HG03439 (cell line): ENCODE results near the gene UBIAD1.
"Not testable (repeated sequence)": the region's sequence is repeated elsewhere in the genome, so short reads cannot be mapped to it uniquely, and the experiment has no call there.

Experiments
- ATAC-seq: cut with Tn5 transposase; IDR thresholded peaks from one replicate; pipeline ENCODE4 v1.9.1; 2021; ENCODE audit warnings: mild to moderate bottlenecking, moderate library complexity; ENCODE audit not compliant: unreplicated experiment

UBIAD1 gene

DNA sequence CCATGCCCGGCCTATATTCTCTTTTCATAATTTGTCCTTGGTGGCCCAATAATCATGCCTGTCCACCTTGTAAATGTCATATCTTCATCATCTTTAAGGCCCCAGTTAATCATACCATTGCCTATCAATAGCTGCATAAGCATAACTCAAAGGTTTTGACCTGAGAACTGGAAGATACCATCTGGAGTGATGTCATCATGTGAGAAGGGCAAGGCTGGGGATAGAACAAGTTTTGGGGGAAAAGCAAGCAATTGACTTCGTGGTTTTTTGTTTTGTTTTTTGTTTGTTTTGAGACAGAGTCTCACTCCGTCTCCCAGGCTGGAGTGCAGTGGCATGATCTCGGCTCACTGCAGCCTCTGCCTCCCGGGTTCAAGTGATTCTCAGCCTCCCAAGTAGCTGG lies 6.2 kb downstream of the UBIAD1 start:
- ATAC-seq, result no peak

- no peak for ATAC-seq
These were observed 6.6 kb downstream of the UBIAD1 start for GRCh38 chr1:11279630-11280029.

GRCh38 chr1:11280719-11281376 lies 7.8 kb downstream of the UBIAD1 start:
- no peak for ATAC-seq

GRCh38 chr1:11281518-11282331 lies 8.7 kb downstream of the UBIAD1 start:
- no peak for ATAC-seq

- ATAC-seq, result no peak
These were observed 10.2 kb downstream of the UBIAD1 start for GRCh38 chr1:11283151-11283550.

DNA sequence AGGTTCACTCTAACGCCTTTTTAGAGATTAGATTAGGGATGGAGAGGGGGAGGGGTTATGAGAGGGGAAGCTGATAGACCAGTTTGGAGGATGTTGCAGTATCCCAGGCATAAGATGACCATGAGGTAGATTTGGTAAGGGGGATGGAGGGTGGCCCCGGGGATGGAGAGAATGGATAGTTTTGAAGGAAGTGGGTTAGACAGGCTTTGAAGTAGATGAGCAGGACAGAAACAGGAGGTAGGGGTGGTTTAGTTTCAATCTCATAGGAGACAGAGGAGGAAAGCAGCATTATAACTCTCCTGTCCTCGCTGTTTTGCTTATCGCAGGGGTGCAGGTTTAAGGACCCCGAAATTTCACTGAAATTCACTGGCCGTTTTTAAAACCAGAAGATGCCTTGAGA lies 11.8 kb downstream of the UBIAD1 start:
- ATAC-seq, result no peak

GRCh38 chr1:11285883-11286734 lies 13.1 kb downstream of the UBIAD1 start:
- ATAC-seq, result no peak

DNA sequence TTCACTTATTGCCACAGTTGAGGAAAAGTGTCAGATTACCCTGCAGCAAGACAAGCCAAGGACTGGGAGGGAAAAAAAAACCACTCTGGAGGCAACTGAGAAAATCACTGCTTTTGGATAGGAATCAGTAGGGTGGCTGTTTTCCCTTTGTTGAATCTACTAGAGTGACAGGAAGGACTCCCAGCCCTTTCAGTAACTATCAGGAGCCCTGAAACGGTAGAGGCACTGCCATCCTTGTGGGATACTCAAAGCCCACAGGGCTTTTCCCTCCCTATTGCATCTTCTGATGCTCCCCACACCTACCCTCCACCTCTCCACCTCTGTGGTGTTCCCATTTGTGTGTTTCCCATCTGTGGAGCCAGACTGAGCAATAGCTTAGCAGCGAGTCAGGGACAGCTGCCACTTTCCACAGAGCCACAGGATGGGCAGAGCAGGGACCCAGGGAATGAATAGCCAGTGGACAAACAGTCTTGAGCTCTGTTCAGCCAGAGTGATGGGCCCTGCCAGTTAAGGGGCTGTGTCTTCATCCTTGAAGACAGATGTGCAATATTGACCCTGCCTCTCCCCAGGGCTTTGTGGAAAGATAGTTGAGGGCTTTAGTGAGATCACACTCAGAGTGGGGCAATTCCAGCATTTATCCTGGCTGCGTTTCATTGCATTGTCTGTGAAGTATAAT lies 13.9 kb downstream of the UBIAD1 start:
- ATAC-seq, result no peak

GRCh38 chr1:11289064-11289463 lies 16.1 kb downstream of the UBIAD1 start:
- no peak for ATAC-seq

GRCh38 chr1:11291049-11291448 lies 18.1 kb downstream of the UBIAD1 start:
- ATAC-seq, result no peak

DNA sequence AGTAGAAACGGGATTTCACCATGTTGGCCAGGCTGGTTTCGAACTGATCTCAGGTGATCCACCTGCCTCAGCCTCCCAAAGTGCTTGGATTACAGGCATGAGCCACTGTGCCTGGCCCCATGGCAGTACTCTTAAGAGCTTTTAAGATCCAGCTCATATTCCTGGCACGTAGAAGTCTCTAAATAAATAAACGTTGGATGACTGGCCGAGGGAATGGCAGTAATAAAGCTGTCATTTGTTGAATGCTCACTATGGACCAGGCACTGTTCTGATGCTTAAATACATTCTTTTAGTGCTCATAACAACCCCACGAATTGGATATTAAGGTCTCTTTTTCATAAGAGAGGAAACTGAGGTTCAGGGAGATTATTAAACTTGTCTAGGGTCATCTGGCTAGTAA lies 20.9 kb downstream of the UBIAD1 start:
- ATAC-seq, result no peak

DNA sequence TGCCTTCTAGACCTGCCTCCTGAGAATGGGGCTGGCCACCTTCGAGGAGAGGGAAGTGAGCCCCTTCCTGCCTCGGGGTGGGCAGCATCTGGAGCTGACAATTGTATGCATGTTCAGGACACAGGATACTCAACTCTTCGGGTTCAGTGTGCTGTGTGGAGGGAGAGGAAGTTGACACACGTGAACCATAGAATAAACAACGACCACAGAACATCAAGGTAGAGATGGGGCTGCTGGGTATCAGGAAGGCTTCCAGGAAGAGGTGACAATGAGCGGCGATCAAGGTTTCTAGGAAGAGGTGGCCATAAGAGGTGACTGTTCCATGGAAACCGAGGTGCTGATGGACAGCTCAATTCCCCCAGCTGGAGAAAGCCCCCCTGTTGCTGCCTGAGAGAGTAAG lies 22.0 kb downstream of the UBIAD1 start:
- ATAC-seq, result no peak

GRCh38 chr1:11295905-11296304 lies 22.9 kb downstream of the UBIAD1 start:
- ATAC-seq, result no peak

- ATAC-seq, result not testable (repeated sequence)
These were observed 24.8 kb downstream of the UBIAD1 start for GRCh38 chr1:11297774-11298173.

DNA sequence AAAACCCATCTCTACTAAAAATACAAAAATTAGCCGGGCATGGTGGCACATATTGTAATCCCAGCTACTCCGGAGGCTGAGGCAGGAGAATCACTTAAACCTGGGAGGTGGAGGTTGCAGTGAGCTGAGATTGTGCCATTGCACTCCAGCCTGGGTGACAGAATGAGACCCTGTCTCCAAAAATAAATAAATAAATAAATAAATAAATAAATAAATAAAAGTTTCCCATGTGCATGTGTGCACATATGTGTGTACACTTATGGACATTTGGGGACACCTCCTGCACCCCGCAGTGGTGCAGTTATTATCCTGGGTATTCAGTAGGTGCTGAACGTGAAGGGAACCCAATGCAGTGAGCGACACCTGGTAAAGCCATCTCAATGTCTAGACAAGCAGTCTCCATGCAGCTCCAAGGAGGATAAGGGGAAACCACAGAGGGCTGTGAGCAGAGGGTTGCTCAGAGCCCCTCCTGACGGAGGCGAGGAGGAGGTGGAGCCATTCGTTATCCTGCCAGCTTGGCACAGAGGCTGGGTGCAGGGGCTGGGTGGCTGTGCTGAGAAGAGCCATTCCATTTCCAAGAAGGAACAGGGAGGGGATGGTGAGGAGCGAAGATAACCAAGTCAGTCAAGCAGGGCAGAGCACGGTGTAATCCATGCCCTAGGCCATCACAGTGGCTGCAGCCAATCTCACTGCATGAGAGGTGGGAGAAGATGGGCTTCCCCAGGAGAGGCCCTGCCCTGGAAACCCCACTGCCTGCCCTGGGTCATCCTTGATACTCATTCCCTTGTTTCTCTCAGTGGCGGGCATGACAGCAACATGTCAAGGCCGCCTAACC lies 25.6 kb downstream of the UBIAD1 start:
- no peak for ATAC-seq

- ATAC-seq, result no peak
These were observed 26.2 kb downstream of the UBIAD1 start for GRCh38 chr1:11299225-11299574.

GRCh38 chr1:11301601-11302000 lies 28.6 kb downstream of the UBIAD1 start:
- ATAC-seq, result no peak

DNA sequence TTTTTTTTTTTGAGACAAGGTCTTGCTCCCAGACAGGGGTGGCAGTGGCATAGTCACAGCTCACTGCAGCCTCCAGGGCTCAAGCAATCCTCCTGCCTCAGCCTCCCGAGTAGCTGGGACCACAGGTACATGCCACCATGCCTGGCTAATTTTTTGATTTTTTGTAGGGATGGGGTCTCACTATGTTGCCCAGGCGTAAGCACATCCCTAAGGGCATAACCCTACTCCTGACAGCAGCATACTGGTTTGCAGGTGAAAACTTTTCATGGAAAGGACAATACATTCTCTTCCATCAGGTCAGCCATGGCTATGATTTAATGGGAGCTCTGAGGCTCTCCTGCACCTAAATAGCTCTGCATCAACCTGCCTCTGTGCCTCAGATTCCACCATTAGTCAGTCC lies 29.4 kb downstream of the UBIAD1 start:
- ATAC-seq, result no peak

- not testable (repeated sequence) for ATAC-seq
These were observed 32.5 kb downstream of the UBIAD1 start for GRCh38 chr1:11305516-11305915.

DNA sequence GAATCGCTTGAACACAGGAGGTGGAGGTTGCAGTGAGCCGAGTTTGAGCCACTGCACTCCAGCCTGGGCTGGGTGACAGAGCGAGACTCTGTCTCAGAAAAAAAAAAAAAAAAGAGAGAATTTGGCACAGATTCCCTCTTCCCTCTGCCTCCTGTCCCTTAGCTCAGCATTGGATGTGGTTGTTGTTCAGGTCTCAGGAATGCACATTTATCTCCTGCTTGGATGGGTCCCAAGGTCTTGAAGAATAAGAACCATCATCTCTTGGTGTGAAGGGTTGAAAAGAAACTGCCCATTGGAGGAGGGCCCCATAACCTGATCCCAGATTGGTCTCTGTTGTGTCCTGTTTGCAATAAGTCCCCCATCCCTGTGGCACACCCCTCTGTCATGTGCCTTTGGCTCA lies 34.9 kb downstream of the UBIAD1 start:
- no peak for ATAC-seq
